Measurements from ENCODE around the gene GLP2R. TPM values are rescaled to one million over a fixed set of nuclear protein-coding genes. Genes with fewer than 3 reads are reported as not detected.

The GLP2R gene
- total and polyA plus RNA-seq, 2 experiments from 2014 or later: not detected

DNA sequence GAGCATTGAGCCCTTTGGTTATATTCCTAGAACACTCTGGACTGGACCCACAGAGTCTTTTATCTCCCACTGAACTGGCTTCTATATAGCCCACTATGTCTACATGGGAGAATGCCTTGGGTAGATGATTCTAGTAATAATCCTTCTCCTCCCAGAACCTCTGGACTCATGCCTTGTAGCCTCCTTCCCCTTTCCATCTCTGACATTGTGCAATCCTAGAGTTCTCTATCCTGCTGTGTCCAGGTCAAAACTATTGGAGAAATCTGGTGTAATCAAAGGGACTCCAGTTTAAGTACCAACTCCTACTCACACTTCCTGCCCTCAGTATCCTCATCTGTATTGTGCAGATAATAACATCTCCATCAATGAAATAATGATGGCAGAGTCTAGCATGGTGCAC lies 70.2 kb downstream of the GLP2R start:
- H3K9me2 ChIP-seq (ENCODE audit: insufficient read depth): no peaks in the 10 kb centered on the region
- H3K4me1 ChIP-seq (ENCODE audit: insufficient read depth): no peaks in the 10 kb centered on the region
- H3K79me2 ChIP-seq (replicated peaks; ENCODE audit: insufficient read depth): no peaks in the 10 kb centered on the region
- H4K20me1 ChIP-seq (replicated peaks; ENCODE audit: insufficient read depth): no peaks in the 10 kb centered on the region
- no peak overlapping the region for H3K4me2 ChIP-seq
- no peaks in the 10 kb centered on the region for H3K27me3 ChIP-seq (ENCODE audit: insufficient read depth)
- TF ChIP-seq NANOG (IDR thresholded peaks at IDR 0.05; ENCODE audit: borderline replicate concordance): no peak
- no peak for TF ChIP-seq ZNF462 (CRISPR knock-in tag; IDR thresholded peaks at IDR 0.05)
- TF ChIP-seq, protein P1, sequence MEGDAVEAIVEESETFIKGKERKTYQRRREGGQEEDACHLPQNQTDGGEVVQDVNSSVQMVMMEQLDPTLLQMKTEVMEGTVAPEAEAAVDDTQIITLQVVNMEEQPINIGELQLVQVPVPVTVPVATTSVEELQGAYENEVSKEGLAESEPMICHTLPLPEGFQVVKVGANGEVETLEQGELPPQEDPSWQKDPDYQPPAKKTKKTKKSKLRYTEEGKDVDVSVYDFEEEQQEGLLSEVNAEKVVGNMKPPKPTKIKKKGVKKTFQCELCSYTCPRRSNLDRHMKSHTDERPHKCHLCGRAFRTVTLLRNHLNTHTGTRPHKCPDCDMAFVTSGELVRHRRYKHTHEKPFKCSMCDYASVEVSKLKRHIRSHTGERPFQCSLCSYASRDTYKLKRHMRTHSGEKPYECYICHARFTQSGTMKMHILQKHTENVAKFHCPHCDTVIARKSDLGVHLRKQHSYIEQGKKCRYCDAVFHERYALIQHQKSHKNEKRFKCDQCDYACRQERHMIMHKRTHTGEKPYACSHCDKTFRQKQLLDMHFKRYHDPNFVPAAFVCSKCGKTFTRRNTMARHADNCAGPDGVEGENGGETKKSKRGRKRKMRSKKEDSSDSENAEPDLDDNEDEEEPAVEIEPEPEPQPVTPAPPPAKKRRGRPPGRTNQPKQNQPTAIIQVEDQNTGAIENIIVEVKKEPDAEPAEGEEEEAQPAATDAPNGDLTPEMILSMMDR (conservative IDR thresholded peaks at IDR 0.05; ENCODE audit: low read depth in 2 of 2): no peak
- no peak for TF ChIP-seq EZH2 (IDR thresholded peaks at IDR 0.05; ENCODE audit: low read depth, unreplicated experiment)
- TF ChIP-seq, protein P2, sequence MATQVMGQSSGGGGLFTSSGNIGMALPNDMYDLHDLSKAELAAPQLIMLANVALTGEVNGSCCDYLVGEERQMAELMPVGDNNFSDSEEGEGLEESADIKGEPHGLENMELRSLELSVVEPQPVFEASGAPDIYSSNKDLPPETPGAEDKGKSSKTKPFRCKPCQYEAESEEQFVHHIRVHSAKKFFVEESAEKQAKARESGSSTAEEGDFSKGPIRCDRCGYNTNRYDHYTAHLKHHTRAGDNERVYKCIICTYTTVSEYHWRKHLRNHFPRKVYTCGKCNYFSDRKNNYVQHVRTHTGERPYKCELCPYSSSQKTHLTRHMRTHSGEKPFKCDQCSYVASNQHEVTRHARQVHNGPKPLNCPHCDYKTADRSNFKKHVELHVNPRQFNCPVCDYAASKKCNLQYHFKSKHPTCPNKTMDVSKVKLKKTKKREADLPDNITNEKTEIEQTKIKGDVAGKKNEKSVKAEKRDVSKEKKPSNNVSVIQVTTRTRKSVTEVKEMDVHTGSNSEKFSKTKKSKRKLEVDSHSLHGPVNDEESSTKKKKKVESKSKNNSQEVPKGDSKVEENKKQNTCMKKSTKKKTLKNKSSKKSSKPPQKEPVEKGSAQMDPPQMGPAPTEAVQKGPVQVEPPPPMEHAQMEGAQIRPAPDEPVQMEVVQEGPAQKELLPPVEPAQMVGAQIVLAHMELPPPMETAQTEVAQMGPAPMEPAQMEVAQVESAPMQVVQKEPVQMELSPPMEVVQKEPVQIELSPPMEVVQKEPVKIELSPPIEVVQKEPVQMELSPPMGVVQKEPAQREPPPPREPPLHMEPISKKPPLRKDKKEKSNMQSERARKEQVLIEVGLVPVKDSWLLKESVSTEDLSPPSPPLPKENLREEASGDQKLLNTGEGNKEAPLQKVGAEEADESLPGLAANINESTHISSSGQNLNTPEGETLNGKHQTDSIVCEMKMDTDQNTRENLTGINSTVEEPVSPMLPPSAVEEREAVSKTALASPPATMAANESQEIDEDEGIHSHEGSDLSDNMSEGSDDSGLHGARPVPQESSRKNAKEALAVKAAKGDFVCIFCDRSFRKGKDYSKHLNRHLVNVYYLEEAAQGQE (IDR thresholded peaks at IDR 0.05; ENCODE audit: unreplicated experiment): no peak
- no peak for TF ChIP-seq ZNF114 (CRISPR knock-in tag; IDR thresholded peaks at IDR 0.05)
- TF ChIP-seq JUNB (IDR thresholded peaks at IDR 0.05; ENCODE audit: unreplicated experiment): no peak
- no peak for TF ChIP-seq STAT1 (IDR thresholded peaks at IDR 0.05; ENCODE audit: unreplicated experiment)
- TF ChIP-seq EZH2phosphoT487 (IDR thresholded peaks at IDR 0.05; ENCODE audit: unreplicated experiment): no peak
- TF ChIP-seq POLR2AphosphoS5 (IDR thresholded peaks at IDR 0.05; ENCODE audit: low read depth): no peak
- no peak for TF ChIP-seq ZNF331 (CRISPR knock-in tag; IDR thresholded peaks at IDR 0.05; ENCODE audit: low read depth)
- no peaks in the 10 kb centered on the region for H3K9me3 Mint-ChIP-seq
- no peaks in the 10 kb centered on the region for H3K36me3 Mint-ChIP-seq (ENCODE audit: low read depth)
- H3F3A ChIP-seq (replicated peaks; ENCODE audit: low read depth): no peaks in the 10 kb centered on the region
- ATAC-seq (no peak), DNase-seq (ENCODE audit: low spot score) (no peak)
- peaks cover 6% of the 10 kb centered on the region for H3K27me3 Mint-ChIP-seq (ENCODE audit: insufficient read depth, low read depth, poor library complexity)
- no peak overlapping the region for H3K27ac ChIP-seq (ENCODE audit: low read depth)
- H3K36me3 ChIP-seq (ENCODE audit: insufficient read depth): no peaks in the 10 kb centered on the region; the same call in 1 of the 2 replicates
- no peak overlapping the region for H3K4me3 ChIP-seq
- H2AFZ ChIP-seq: no peak overlapping the region
- no peak overlapping the region for H3K4me3 Mint-ChIP-seq
- no peak overlapping the region for H3K27ac Mint-ChIP-seq
- peaks cover 2% of the 10 kb centered on the region; the same call in 1 of the 3 replicates for H3K4me1 Mint-ChIP-seq
